GM08714 (cell line): ENCODE data around the gene ZFYVE1.
"Not testable (repeated sequence)": the region's sequence is repeated elsewhere in the genome, so short reads cannot be mapped to it uniquely, and the experiment has no call there.

ENCODE experiments used
- H3K4me3 ChIP-seq: fragments of 200-500 bp; sonication (Bioruptor generic); 2 replicates; pipeline ENCODE4 v1.5.1; 2014; ENCODE audit warnings: mild to moderate bottlenecking, low read length, inconsistent platforms
- ZNF274 ChIP-seq: IDR thresholded peaks from 2 replicates; pipeline ENCODE4 v1.6.1; 2012; ENCODE audit warnings: mild to moderate bottlenecking, low read depth, low read length

ZFYVE1 gene

GRCh38 chr14:72975770-72976169, 51.1 kb downstream of the ZFYVE1 start:
- no peak for TF ChIP-seq ZNF274
- no peak overlapping the region for H3K4me3 ChIP-seq

DNA sequence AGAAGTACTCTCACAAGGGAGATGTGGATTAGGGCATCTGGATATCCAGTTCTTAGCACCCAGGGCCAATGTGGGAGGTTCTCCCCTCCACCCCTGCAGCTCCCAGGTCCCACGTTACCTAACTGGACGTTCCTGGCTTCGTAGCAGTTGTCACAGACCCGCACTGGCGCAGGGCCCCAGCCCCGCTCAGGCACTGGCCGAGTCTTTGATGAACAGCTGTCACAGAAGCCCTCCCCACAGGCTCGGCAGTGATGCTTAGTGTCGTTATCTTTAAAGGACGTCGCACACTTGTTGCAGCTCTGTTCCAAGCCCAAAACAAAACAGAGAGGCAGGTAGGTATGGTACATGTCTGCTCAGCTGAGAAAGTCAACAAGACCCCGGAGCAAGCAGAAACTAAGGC, 52.2 kb downstream of the ZFYVE1 start:
- no peak for TF ChIP-seq ZNF274
- no peak overlapping the region for H3K4me3 ChIP-seq

DNA sequence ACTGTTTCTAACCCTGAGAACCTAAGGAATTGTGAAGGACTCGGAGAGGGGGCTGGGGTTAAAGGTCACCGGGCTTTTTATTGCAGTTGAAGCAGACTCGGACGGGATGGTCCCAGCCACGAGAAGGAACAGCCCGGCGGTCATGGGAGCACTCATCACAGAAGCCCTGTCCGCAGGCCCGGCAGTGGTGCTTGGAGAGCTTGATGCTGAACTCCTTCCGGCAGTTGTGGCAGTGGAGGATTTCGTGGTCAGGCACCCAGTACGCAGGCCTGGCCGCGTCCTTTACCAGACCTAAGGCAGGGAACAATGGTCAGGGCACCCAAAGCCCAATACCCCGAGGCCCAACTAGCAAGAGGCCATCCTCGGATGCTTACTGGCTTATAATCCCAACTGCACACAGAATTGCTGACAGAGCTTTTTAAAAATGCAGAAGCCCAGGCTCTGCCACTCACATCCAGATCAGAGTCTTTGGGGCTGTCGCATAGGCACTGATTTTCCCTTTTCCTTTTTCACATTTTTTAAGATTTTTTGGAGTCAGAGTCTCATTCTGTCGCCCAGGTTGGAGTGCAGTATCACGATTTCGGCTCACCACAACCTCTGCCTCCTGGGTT, 56.0 kb downstream of the ZFYVE1 start:
- TF ChIP-seq ZNF274: no peak
- no peak overlapping the region for H3K4me3 ChIP-seq

- TF ChIP-seq ZNF274: no peak
- H3K4me3 ChIP-seq: no peak overlapping the region
Measured at GRCh38 chr14:72970058-72970630, 56.8 kb downstream of the ZFYVE1 start.

GRCh38 chr14:72968316-72968715, 58.6 kb downstream of the ZFYVE1 start:
- H3K4me3 ChIP-seq: no peak overlapping the region
- no peak for TF ChIP-seq ZNF274

DNA sequence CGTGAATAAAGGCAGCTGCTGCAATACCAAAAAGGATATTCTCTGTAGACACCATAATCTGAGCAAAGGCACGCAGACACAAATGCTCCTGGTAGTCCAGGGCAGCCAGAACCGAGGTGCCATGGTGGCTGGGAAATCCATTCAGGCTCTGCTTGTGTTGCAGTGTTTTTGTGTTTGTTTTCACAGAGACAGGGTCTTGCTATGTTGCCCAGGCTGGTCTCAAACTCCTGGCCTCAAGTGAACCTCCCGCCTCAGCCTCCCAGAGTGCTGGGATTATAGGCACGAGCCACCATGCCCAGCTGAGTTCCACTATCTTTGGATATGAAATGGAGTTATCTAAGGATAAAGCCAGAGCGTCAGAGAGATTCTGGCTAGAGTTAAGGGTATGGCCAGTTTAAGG, 60.9 kb downstream of the ZFYVE1 start:
- no peak for TF ChIP-seq ZNF274
- no peak overlapping the region for H3K4me3 ChIP-seq

- TF ChIP-seq ZNF274: no peak
- no peak overlapping the region for H3K4me3 ChIP-seq
Measured at GRCh38 chr14:72965249-72965648, 61.7 kb downstream of the ZFYVE1 start.

- no peak for TF ChIP-seq ZNF274
- H3K4me3 ChIP-seq: no peak overlapping the region
Measured at GRCh38 chr14:72962829-72963312, 64.0 kb downstream of the ZFYVE1 start.

DNA sequence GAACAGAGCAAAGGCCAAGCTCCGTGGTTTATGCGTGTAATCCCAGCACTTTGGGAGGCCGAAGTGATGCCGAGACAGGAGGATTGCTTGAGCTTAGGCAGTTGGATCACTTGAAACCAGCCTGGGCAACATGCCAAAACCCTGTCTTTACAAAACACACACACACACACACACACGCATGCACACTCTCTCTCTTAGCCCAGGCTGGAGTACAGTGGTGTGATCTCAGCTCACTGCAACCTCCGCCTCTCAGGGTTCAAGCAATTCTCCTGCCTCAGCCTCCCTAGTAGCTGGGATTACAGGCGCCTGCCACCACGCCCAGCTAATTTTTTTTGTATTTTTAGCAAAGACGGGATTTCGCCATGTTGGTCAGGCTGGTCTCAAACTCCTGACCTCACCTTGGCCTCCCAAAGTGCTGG, 64.6 kb downstream of the ZFYVE1 start:
- H3K4me3 ChIP-seq: not testable (repeated sequence)

GRCh38 chr14:72961579-72962335, 65.1 kb downstream of the ZFYVE1 start:
- no peak for TF ChIP-seq ZNF274
- no peak overlapping the region for H3K4me3 ChIP-seq

DNA sequence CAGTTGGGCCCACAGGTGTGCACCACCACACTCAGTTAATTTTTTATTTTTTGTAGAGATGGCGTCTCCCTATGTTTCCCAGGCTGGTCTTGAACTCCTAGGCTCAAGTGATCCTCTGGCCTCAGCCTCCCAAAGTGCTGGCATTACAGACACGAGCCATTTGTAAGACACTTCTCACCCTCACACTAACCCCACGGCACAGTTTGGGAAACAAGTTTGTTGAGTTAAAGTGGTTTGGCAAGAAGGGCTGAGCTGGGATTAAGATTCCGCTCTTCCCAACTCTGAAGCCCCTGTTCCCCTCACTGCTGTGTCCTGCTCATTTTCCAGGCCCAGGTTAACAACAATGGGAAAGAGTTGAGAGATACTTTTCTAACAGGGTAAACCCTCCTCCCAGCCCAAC, 65.9 kb downstream of the ZFYVE1 start:
- H3K4me3 ChIP-seq: not testable (repeated sequence)

GRCh38 chr14:72958548-72958947, 68.4 kb downstream of the ZFYVE1 start:
- H3K4me3 ChIP-seq: no peak overlapping the region
- TF ChIP-seq ZNF274: no peak

- no peak overlapping the region for H3K4me3 ChIP-seq
- no peak for TF ChIP-seq ZNF274
Measured at GRCh38 chr14:72957213-72957612, 69.7 kb downstream of the ZFYVE1 start.

- not testable (repeated sequence) for H3K4me3 ChIP-seq
Measured at GRCh38 chr14:72956741-72957140, 70.2 kb downstream of the ZFYVE1 start.

- no peak overlapping the region for H3K4me3 ChIP-seq
- no peak for TF ChIP-seq ZNF274
Measured at GRCh38 chr14:72952171-72952570, 74.7 kb downstream of the ZFYVE1 start.
